Karpas-422 (cell line): ENCODE results near the gene SHH. TPM values are rescaled to one million over a fixed set of nuclear protein-coding genes. Genes with fewer than 3 reads are reported as not detected.
A peak's percentile ranks its signal among the peaks of the same experiment; 100 is the strongest.
"Not testable (repeated sequence)": the region's sequence is repeated elsewhere in the genome, so short reads cannot be mapped to it uniquely, and the experiment has no call there.

ENCODE experiments used
- DNase-seq: peaks from one replicate; pipeline ENCODE4 v3.0.0-alpha.2; 2015
- H2AFZ ChIP-seq: fragments of 200-600 bp; sonication (generic); 2 replicates; pipeline ENCODE4 v1.6.1; 2014; ENCODE audit warnings: antibody characterized with exemption, low read length, mixed read lengths
- H3K27ac ChIP-seq: fragments of 200-600 bp; sonication (generic); 2 replicates; pipeline ENCODE4 v1.5.1; 2014; ENCODE audit warnings: mild to moderate bottlenecking, low read length, moderate library complexity
- H3K27me3 ChIP-seq: fragments of 200-600 bp; sonication (generic); 2 replicates; pipeline ENCODE4 v1.6.1; 2014; ENCODE audit warnings: low read length, mixed read lengths
- H3K36me3 ChIP-seq: fragments of 200-600 bp; sonication (generic); 2 replicates; pipeline ENCODE4 v1.6.1; 2014; ENCODE audit warnings: low read length, mixed read lengths; ENCODE audit not compliant: insufficient read depth
- H3K4me1 ChIP-seq: fragments of 200-600 bp; sonication (generic); 2 replicates; pipeline ENCODE4 v1.6.1; 2014; ENCODE audit warnings: mild to moderate bottlenecking, low read length, mixed read lengths
- H3K4me2 ChIP-seq: fragments of 200-600 bp; sonication (generic); 2 replicates; pipeline ENCODE4 v1.6.1; 2014; ENCODE audit warnings: low read length, low read depth, mild to moderate bottlenecking; ENCODE audit not compliant: poor library complexity, severe bottlenecking
- H3K4me3 ChIP-seq: fragments of 200-600 bp; sonication (generic); 2 replicates; pipeline ENCODE4 v1.5.1; 2014; ENCODE audit warnings: mild to moderate bottlenecking, antibody characterized with exemption, low read length, mixed read lengths
- H3K79me2 ChIP-seq: fragments of 200-600 bp; sonication (generic); 2 replicates; pipeline ENCODE4 v1.6.1; 2014; ENCODE audit warnings: mild to moderate bottlenecking, low read length, mixed read lengths
- H3K9ac ChIP-seq: fragments of 200-600 bp; sonication (generic); 2 replicates; pipeline ENCODE4 v1.6.0; 2014; ENCODE audit warnings: low read length
- H3K9me2 ChIP-seq: fragments of 200-600 bp; sonication (generic), shearing (Covaris generic); replicated peaks from 2 replicates; pipeline ENCODE4 v1.6.0; 2014; ENCODE audit warnings: mild to moderate bottlenecking, low read length, moderate library complexity; ENCODE audit not compliant: insufficient read depth
- H3K9me3 ChIP-seq: fragments of 300-700, 200-600 bp; sonication (generic); 2 replicates; pipeline ENCODE4 v1.6.1; 2014; ENCODE audit warnings: low read length, mixed read lengths
- H4K20me1 ChIP-seq: fragments of 200-600 bp; sonication (generic); 2 replicates; pipeline ENCODE4 v1.6.1; 2014; ENCODE audit warnings: mild to moderate bottlenecking, antibody characterized with exemption, low read length, low read depth; ENCODE audit not compliant: insufficient read depth
- total RNA-seq: library from RNA; depleted of rRNA; stranded (reverse); fragments of >200 nt; shearing (Covaris generic); gene quantifications from 2 replicates; pipeline ENCODE4 v1.2.3, GENCODE V29; 2014; ENCODE audit warnings: low replicate concordance

Gene SHH
- total RNA-seq, 1 experiment from 2014 or later, result not detected

DNA sequence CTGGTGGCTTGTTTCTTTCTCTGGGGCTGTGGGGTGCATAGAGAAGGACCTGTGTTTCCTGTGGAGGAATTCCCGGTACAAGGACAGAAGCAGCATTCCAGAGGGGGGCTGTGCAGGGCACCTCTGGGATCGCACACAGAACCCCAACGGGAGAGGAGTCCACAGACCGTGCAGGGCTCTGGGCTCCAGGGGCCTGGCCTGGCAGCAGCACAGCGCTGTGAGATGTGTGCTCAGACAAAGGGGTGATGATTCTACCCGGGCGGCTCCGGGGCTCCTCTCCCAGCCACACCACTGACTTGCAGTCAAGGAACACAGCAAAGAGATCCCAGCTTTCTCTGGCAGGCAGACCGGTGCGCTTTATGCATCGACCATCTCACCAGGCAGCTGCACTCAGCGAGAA lies 6.9 kb upstream of the SHH start:
- no peak overlapping the region for H3K27ac ChIP-seq

DNA sequence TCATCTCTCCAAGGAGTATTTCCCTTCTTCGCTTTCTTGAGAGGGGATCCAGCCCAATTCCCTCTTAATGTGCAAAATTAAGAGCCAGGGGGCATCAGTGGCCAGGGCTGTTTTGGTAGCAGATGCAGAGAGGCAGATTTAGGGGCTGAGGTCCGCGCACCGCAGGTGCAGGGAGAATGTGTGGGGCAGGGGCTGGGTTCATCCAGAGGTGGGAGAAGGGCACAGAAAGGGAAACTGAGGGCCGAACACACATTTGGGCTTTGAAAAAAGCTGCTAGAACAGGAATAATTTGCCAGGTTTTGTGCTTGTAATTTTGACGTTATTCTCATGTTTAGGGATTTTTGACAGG lies 6.5 kb upstream of the SHH start:
- H3K4me1 ChIP-seq, result no peaks in the 10 kb centered on the region
- no peak for DNase-seq
- no peak overlapping the region for H3K4me3 ChIP-seq
- H3K36me3 ChIP-seq, result no peaks in the 10 kb centered on the region
- H3K4me2 ChIP-seq, result no peak overlapping the region
- no peaks in the 10 kb centered on the region for H3K27me3 ChIP-seq
- H3K79me2 ChIP-seq, result no peaks in the 10 kb centered on the region
- no peaks in the 10 kb centered on the region for H3K9me3 ChIP-seq
- H4K20me1 ChIP-seq, result no peaks in the 10 kb centered on the region
- H3K9me2 ChIP-seq, result no peaks in the 10 kb centered on the region
- H2AFZ ChIP-seq, result no peak overlapping the region
- no peak overlapping the region for H3K9ac ChIP-seq
- no peak overlapping the region for H3K27ac ChIP-seq

More for the DNA sequence above, 6.9 kb upstream of the SHH start:
- Histone ChIP-seq H3K4me2 (no peak overlapping the region), H3K36me3 (no peaks in the 10 kb centered on the region), H3K27me3 (no peaks in the 10 kb centered on the region), H3K9me2 (no peaks in the 10 kb centered on the region), H3K4me3 (no peak overlapping the region), H2AFZ (no peak overlapping the region), H3K79me2 (no peaks in the 10 kb centered on the region), H3K4me1 (no peaks in the 10 kb centered on the region), H3K9me3 (no peaks in the 10 kb centered on the region), H4K20me1 (no peaks in the 10 kb centered on the region), H3K9ac (no peak overlapping the region)
- no peak for DNase-seq

DNA sequence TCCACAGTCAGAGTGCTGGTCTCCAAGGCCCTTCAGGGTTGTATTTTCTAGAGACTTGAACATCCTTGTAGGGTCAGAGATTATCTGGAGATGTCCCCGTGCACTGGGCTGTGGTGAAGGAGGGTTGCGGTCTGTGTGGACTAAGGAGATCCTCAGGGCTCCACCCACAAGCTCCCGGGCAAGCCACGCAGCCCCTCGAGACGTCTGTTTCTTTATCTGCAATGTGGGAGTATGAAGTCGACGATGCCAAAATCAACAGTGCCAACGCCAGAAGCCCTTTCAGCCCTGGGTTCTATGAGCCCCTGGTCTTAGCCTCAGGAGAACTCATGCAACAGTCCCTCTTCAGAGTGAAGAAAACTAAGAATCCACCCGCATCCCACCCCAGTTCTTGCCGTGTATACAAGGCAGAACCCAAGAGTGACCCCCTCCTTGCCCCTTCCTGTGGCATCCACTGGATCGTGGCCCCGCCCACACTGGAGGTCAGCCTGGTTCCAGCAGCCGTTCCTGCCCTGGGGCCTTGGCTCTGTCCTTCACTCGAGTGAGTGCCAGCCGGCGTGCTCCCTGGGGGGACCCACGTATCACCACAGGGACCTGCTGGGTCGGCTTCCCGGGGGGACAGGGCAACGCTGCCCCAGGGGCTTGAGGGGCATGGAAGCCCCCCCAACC lies 6.0 kb upstream of the SHH start:
- Histone ChIP-seq H3K4me1 (no peaks in the 10 kb centered on the region), H3K4me3 (no peak overlapping the region), H3K79me2 (no peaks in the 10 kb centered on the region), H4K20me1 (no peaks in the 10 kb centered on the region), H3K4me2 (no peak overlapping the region), H3K9me2 (no peaks in the 10 kb centered on the region), H3K27me3 (no peaks in the 10 kb centered on the region), H3K9me3 (no peaks in the 10 kb centered on the region), H3K9ac (no peak overlapping the region), H3K36me3 (no peaks in the 10 kb centered on the region), H3K27ac (no peak overlapping the region), H2AFZ (no peak overlapping the region)
- DNase-seq, result no peak

DNA sequence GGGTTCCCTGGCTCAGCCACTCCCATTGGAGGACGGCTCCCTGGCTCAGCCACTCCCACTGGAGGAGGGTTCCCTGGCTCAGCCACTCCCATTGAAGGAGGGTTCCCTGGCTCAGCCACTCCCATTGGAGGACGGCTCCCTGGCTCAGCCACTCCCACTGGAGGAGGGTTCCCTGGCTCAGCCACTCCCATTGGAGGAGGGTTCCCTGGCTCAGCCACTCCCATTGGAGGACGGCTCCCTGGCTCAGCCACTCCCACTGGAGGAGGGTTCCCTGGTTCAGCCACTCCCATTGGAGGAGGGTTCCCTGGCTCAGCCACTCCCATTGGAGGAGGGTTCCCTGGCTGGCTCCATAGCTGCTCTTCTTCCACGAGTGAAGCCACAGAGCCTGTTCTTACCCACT lies 5.3 kb upstream of the SHH start:
- H3K9me3 ChIP-seq, H3K36me3 ChIP-seq, H3K9me2 ChIP-seq, H3K79me2 ChIP-seq, H3K9ac ChIP-seq, H4K20me1 ChIP-seq, H3K4me1 ChIP-seq, H3K27ac ChIP-seq, H3K4me2 ChIP-seq, H3K4me3 ChIP-seq, DNase-seq, H2AFZ ChIP-seq, H3K27me3 ChIP-seq: not testable (repeated sequence)

DNA sequence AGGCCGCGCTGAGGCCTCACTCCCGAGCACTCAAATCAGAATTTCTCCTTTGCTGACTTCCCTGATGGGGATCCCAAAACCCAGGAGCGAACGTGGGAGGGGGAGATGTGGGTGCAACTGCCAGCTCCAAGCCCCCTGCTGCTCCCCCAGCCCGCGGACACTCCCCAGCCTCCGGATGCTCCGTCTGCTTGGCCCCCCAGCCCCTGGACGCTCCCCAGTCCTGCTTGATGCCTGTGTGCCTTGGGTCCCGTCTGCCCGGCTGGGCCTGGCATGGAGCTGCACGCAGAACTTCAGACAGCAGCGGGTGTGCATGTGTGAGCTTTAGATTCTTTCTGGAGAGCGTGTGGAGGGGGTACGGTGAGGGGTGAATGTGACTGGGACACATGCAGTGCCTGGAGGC lies 4.7 kb upstream of the SHH start:
- H3K9me2 ChIP-seq, result no peaks in the 10 kb centered on the region
- no peak overlapping the region for H3K27ac ChIP-seq
- H3K4me1 ChIP-seq, result no peaks in the 10 kb centered on the region
- no peak for DNase-seq
- no peak overlapping the region for H3K4me3 ChIP-seq
- no peaks in the 10 kb centered on the region for H3K79me2 ChIP-seq
- H3K4me2 ChIP-seq, result no peak overlapping the region
- H3K9me3 ChIP-seq, result no peaks in the 10 kb centered on the region
- H4K20me1 ChIP-seq, result no peaks in the 10 kb centered on the region
- H2AFZ ChIP-seq, result no peak overlapping the region
- no peaks in the 10 kb centered on the region for H3K36me3 ChIP-seq
- H3K9ac ChIP-seq, result no peak overlapping the region
- H3K27me3 ChIP-seq, result no peaks in the 10 kb centered on the region

DNA sequence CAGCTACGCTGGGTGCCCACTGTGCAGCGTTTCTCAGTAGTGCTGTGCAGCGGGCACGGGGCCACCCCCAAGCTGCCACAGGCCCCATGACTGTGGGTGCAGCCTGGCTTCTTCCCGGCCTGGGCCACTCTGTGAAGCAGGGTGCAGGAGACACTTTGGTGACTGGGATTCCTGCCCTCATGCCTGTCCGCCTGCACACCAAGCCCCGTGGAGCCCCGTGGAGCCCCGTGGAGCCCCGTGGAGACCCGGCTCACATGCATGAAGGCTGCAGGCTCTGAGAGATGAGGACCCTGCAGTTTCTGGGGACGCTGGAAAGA lies 3.9 kb upstream of the SHH start:
- Histone ChIP-seq H4K20me1 (no peaks in the 10 kb centered on the region), H3K27me3 (no peaks in the 10 kb centered on the region), H3K27ac (no peak overlapping the region), H3K9ac (no peak overlapping the region), H3K4me2 (no peak overlapping the region), H3K9me2 (no peaks in the 10 kb centered on the region), H3K4me1 (no peaks in the 10 kb centered on the region), H3K4me3 (no peak overlapping the region), H2AFZ (no peak overlapping the region), H3K36me3 (no peaks in the 10 kb centered on the region), H3K9me3 (no peaks in the 10 kb centered on the region), H3K79me2 (no peaks in the 10 kb centered on the region)
- no peak for DNase-seq

DNA sequence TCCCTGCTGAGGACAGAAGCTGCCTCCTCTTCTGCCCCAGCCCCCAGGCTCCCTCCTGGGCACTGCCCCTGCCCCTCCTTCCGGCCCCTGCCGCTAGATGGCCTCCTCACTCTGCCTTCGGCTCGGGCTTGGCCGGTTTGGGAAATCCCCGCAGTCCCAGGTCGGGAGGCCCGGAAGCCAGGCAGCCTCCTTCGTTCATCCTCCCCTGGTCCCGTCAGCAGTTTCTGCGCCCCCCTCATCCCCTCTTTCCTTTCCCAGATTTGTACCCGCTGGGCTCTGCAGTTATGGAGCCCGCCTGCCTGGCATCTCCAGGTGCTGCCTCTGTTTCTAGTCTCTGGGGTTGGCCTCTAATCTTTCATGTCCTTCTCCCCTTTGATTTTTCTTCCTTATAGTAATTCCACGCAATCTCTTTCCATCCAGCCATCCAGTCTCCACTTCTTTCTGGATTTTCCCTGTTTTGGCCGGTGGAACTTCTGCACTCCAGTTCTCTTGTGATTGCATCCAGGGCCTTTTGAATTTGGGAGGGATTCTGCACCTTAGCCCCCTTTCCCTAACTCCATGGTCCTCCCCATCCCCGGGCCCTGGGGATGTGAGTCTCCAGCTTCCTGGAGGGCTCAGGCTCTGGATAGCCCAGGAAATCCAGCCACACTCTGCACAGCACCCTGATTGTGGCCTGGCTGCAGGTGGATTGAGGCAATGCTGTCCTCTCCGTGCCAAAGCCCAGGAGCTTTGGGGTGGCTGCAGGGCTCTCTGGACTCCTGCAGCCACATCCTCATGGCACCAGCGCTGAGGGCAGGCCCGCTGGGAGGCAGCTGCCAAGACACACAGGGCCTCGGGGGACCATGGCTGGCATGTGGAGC lies 3.3 kb upstream of the SHH start:
- H3K79me2 ChIP-seq, result no peaks in the 10 kb centered on the region
- no peak overlapping the region for H3K9ac ChIP-seq
- H3K36me3 ChIP-seq, result no peaks in the 10 kb centered on the region
- H3K4me1 ChIP-seq, result no peaks in the 10 kb centered on the region
- no peaks in the 10 kb centered on the region for H4K20me1 ChIP-seq
- H3K4me3 ChIP-seq, result no peak overlapping the region
- no peak overlapping the region for H3K4me2 ChIP-seq
- H3K9me3 ChIP-seq, result no peaks in the 10 kb centered on the region
- DNase-seq, result peak; percentile 80
- H3K27ac ChIP-seq, result no peak overlapping the region
- H2AFZ ChIP-seq, result no peak overlapping the region
- no peaks in the 10 kb centered on the region for H3K27me3 ChIP-seq
- H3K9me2 ChIP-seq, result no peaks in the 10 kb centered on the region

DNA sequence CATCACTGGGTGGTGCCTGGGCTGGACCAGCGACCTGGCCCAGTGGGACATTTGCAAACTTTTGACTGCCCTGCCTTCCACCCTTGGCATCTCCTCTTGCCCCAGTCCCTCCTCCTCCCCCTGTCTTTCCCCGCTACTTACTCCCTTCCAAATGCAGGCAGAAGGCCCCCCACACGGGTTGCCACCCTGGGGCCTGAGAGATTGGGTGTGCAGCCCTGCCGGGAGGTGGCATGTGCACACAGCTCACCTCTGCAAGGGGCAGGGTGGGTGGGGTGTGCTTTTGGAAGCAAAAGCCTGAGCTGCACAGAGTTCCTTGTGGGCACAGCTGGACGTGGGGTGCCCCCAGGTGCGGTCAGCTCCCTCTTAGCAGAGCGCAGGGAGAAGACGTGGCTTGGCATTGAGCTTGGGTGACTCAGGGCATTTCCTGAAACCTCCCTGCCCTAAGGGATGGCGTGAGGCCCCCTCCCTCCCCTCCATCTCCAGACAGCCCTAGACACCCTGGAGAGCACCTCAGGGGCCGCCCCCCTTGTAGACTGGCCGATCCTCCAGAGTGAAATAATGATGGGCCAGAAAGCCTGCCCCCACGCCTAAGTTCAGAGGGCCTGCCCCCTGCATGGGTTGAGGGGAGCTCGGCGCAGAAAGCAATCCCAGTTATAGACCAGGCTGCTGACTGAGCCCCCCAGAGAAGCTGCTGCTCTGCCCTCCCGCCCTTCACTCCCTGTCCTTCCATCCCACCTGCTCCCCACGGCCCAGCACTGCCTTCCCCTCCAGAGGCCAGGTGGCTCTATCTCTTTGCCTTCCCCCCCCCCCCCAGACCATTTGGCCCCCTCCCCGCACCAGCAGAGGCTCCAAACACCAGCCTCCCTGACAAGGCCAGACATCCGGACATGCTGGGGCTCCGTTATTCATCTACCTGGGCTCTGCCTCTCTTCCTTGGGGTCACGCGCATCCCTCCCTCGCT lies 2.3 kb upstream of the SHH start:
- no peaks in the 10 kb centered on the region for H3K9me3 ChIP-seq
- H3K27ac ChIP-seq, result no peak overlapping the region
- H3K36me3 ChIP-seq, result no peaks in the 10 kb centered on the region
- H4K20me1 ChIP-seq, result no peaks in the 10 kb centered on the region
- no peak overlapping the region for H2AFZ ChIP-seq
- no peaks in the 10 kb centered on the region for H3K9me2 ChIP-seq
- H3K79me2 ChIP-seq, result no peaks in the 10 kb centered on the region
- H3K4me2 ChIP-seq, result no peak overlapping the region
- no peak for DNase-seq
- H3K4me1 ChIP-seq, result no peaks in the 10 kb centered on the region
- no peak overlapping the region for H3K9ac ChIP-seq
- H3K4me3 ChIP-seq, result no peak overlapping the region
- H3K27me3 ChIP-seq, result no peaks in the 10 kb centered on the region
